Measurements from ENCODE around the gene ATP2C2.

DNA sequence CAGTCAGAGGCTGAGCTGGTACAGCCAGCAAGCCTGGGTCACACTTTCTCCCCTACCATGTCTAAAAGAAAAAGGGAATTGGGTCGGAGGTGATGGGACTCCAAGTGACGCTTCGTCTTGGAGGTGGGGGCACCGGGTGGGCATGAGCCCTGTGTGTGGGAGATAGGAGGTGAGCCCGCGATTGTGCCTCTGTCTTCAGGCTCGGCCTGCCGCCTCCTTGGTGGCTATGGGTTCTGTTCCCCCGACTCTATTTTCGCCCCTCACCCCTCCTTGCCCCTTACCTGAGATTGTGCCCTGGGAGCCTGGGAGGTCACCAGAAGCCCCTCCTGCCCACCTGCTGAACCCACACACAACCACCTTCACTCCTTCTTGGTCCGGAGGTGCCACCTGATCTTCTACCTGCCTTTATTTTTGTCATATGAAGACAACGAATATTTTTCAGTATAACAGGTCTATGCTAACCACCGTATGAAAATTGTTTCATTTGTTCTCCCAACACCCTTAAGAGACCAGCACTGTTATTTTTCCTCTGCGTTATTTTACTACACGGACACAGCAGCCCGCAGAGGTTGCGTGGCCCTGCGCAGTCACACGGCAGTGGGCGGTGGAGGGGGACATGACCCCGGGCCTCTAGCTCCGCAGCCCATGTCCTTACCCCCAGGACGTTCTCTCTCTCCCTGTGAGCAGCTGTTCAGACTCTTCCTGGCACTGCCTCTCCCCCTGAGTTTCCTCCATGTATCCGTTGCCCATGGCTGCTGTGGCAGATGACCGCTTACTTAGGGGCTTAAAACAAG, 49.9 kb downstream of the ATP2C2 start:
- TF ChIP-seq, protein P1, sequence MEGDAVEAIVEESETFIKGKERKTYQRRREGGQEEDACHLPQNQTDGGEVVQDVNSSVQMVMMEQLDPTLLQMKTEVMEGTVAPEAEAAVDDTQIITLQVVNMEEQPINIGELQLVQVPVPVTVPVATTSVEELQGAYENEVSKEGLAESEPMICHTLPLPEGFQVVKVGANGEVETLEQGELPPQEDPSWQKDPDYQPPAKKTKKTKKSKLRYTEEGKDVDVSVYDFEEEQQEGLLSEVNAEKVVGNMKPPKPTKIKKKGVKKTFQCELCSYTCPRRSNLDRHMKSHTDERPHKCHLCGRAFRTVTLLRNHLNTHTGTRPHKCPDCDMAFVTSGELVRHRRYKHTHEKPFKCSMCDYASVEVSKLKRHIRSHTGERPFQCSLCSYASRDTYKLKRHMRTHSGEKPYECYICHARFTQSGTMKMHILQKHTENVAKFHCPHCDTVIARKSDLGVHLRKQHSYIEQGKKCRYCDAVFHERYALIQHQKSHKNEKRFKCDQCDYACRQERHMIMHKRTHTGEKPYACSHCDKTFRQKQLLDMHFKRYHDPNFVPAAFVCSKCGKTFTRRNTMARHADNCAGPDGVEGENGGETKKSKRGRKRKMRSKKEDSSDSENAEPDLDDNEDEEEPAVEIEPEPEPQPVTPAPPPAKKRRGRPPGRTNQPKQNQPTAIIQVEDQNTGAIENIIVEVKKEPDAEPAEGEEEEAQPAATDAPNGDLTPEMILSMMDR (IDR thresholded peaks at IDR 0.05) = no peak
- no peak for TF ChIP-seq POLR2A (IDR thresholded peaks at IDR 0.05)

Data from right lobe of liver (tissue), 4 donors.